H1 (cell line): ENCODE results near the gene ASF1A. TPM values are rescaled to one million over a fixed set of nuclear protein-coding genes. Genes with fewer than 3 reads are reported as not detected.

ENCODE experiments used
- CTCF ChIA-PET: fragments of 300-600 bp; sonication (Branson Sonifier 250); formaldehyde crosslinking; loops from one replicate; lab custom pipeline; 2021; ENCODE audit not compliant: partially characterized antibody; lab: Charles Lee
- POLR2A ChIA-PET: fragments of 300-600 bp; sonication (Branson Sonifier 250); formaldehyde crosslinking; loops from one replicate; lab custom pipeline; 2021; ENCODE audit warnings: inconsistent platforms; ENCODE audit not compliant: partially characterized antibody; lab: Charles Lee
- DNase-seq, 2 experiments: peaks; one replicate each; pipeline versions ENCODE4 v3.0.0 to v3.0.0-alpha.2; 2010 to 2022; ENCODE audit warnings: low spot score in 2 of 2, low read depth in 1 of 2, mixed read lengths in 1 of 2
- FAIRE-seq: peaks from 2 replicates; lab custom pipeline; 2011; peaks lifted over from hg19 to GRCh38; lab: Jason Lieb, UNC
- H2AFZ ChIP-seq: 2 replicates; pipeline ENCODE4 v1.8.1; 2012; ENCODE audit warnings: low read length, inconsistent platforms
- H2AK5ac ChIP-seq: 2 replicates; pipeline ENCODE4 v1.6.1; 2013; ENCODE audit warnings: low read depth, low read length
- H2BK120ac ChIP-seq: replicated peaks from 2 replicates; pipeline ENCODE3; 2013; ENCODE audit warnings: low read depth, low read length, inconsistent platforms
- H2BK12ac ChIP-seq: 2 replicates; pipeline ENCODE4 v1.6.1; 2013; ENCODE audit warnings: low read depth, low read length
- H2BK15ac ChIP-seq: 2 replicates; pipeline ENCODE4 v1.6.1; 2013; ENCODE audit warnings: low read length
- H2BK20ac ChIP-seq: 2 replicates; pipeline ENCODE4 v1.6.1; 2013; ENCODE audit warnings: low read length
- H2BK5ac ChIP-seq: 2 replicates; pipeline ENCODE4 v1.6.1; 2013; ENCODE audit warnings: low read depth, low read length
- H3K14ac ChIP-seq: 2 replicates; pipeline ENCODE4 v1.6.1; 2013; ENCODE audit warnings: inconsistent platforms; ENCODE audit not compliant: insufficient read length
- H3K18ac ChIP-seq: 2 replicates; pipeline ENCODE4 v1.6.1; 2013; ENCODE audit warnings: low read length; ENCODE audit errors: extremely low read depth
- H3K23ac ChIP-seq: 2 replicates; pipeline ENCODE4 v1.6.1; 2013; ENCODE audit warnings: inconsistent platforms; ENCODE audit not compliant: insufficient read length
- H3K23me2 ChIP-seq: 2 replicates; pipeline ENCODE4 v1.6.1; 2013; ENCODE audit warnings: low read depth, low read length
- H3K27ac ChIP-seq: 2 replicates; pipeline ENCODE4 v1.6.1; 2011; ENCODE audit warnings: low read depth, low read length, inconsistent platforms
- H3K27me3 ChIP-seq, 4 experiments: replicated peaks in 1 of 4; 1 replicate in 1 of 4; 2 replicates in 3 of 4; pipeline versions ENCODE4 v1.6.1 to v1.8.1; 2011 to 2013; ENCODE audit warnings: low read length in 3 of 4, mild to moderate bottlenecking in 3 of 4, inconsistent platforms in 2 of 4, mixed read lengths in 2 of 4, moderate library complexity in 1 of 4; ENCODE audit not compliant: control insufficient read depth in 3 of 4, insufficient read depth in 3 of 4; ENCODE audit errors: extremely low read depth in 1 of 4
- H3K36me3 ChIP-seq, 4 experiments: 2 replicates each; pipeline versions ENCODE4 v1.6.1 to v1.8.1; 2011 to 2013; ENCODE audit warnings: mild to moderate bottlenecking in 4 of 4, low read length in 3 of 4, moderate library complexity in 2 of 4, control low read depth in 1 of 4, inconsistent platforms in 1 of 4; ENCODE audit not compliant: insufficient read depth in 4 of 4, control insufficient read depth in 2 of 4
- H3K4ac ChIP-seq: replicated peaks from 2 replicates; pipeline ENCODE3; 2013; ENCODE audit warnings: low read length, low read depth, mixed read lengths, inconsistent platforms; ENCODE audit not compliant: insufficient read length
- H3K4me1 ChIP-seq, 4 experiments: replicated peaks in 1 of 4; 1 replicate in 1 of 4; 2 replicates in 3 of 4; pipeline versions ENCODE4 v1.6.1 to v1.8.1; 2011 to 2013; ENCODE audit warnings: low read length in 3 of 4, inconsistent platforms in 2 of 4, mixed read lengths in 1 of 4; ENCODE audit not compliant: insufficient read depth in 4 of 4, control insufficient read depth in 3 of 4
- H3K4me2 ChIP-seq, 2 experiments: 2 replicates each; pipeline versions ENCODE4 v1.6.1 to v1.8.1; 2011 to 2013; ENCODE audit warnings: low read depth in 2 of 2, low read length in 2 of 2, control low read depth in 1 of 2, inconsistent platforms in 1 of 2, mild to moderate bottlenecking in 1 of 2; ENCODE audit not compliant: insufficient read depth in 1 of 2
- H3K4me3 ChIP-seq, 4 experiments: fragments of 200-600, 300-600 bp in 1 of 4; sonication (generic), shearing (Covaris generic), sonication (Bioruptor Twin) in 1 of 4; 2 replicates each; pipeline versions ENCODE4 v1.5.1 to v1.8.1; 2011 to 2016; ENCODE audit warnings: low read length in 4 of 4, low read depth in 3 of 4, control low read depth in 2 of 4, inconsistent platforms in 2 of 4, mild to moderate bottlenecking in 2 of 4, mixed read lengths in 1 of 4, moderate library complexity in 1 of 4; ENCODE audit not compliant: insufficient read depth in 2 of 4; ENCODE audit errors: extremely low read depth in 1 of 4
- H3K56ac ChIP-seq: replicated peaks from 2 replicates; pipeline ENCODE3; 2013; ENCODE audit warnings: low read depth, mild to moderate bottlenecking, mixed read lengths, low read length, inconsistent platforms; ENCODE audit not compliant: insufficient read length
- H3K79me1 ChIP-seq: 2 replicates; pipeline ENCODE4 v1.6.1; 2013; ENCODE audit warnings: low read depth, low read length, control low read depth
- H3K79me2 ChIP-seq, 2 experiments: 2 replicates each; pipeline versions ENCODE4 v1.6.1 to v1.8.1; 2012 to 2013; ENCODE audit warnings: low read length in 2 of 2, mild to moderate bottlenecking in 2 of 2, inconsistent platforms in 1 of 2; ENCODE audit not compliant: insufficient read depth in 2 of 2, control insufficient read depth in 1 of 2
- H3K9ac ChIP-seq, 4 experiments: replicated peaks in 1 of 4; 1 replicate in 1 of 4; 2 replicates in 3 of 4; pipeline versions ENCODE4 v1.6.1 to v1.8.1; 2011 to 2013; ENCODE audit warnings: low read depth in 3 of 4, low read length in 3 of 4, control low read depth in 2 of 4, mild to moderate bottlenecking in 2 of 4, moderate library complexity in 2 of 4, inconsistent platforms in 1 of 4; ENCODE audit errors: extremely low read depth in 1 of 4
- H3K9me3 ChIP-seq, 2 experiments: 2 replicates each; pipeline versions ENCODE4 v1.6.1 to v1.8.1; 2012 to 2013; ENCODE audit warnings: mild to moderate bottlenecking in 2 of 2, moderate library complexity in 2 of 2, control low read depth in 1 of 2, inconsistent platforms in 1 of 2, low read depth in 1 of 2, low read length in 1 of 2, mixed read lengths in 1 of 2; ENCODE audit not compliant: insufficient read depth in 2 of 2
- H4K20me1 ChIP-seq, 2 experiments: replicated peaks in 1 of 2; 2 replicates each; pipeline versions ENCODE3 to v1.8.1; 2011 to 2013; ENCODE audit warnings: inconsistent platforms in 2 of 2, low read length in 2 of 2, mild to moderate bottlenecking in 1 of 2; ENCODE audit not compliant: insufficient read depth in 2 of 2, control insufficient read depth in 1 of 2
- H4K5ac ChIP-seq: 2 replicates; pipeline ENCODE4 v1.6.1; 2013; ENCODE audit warnings: low read length, low read depth, mixed read lengths, inconsistent platforms; ENCODE audit not compliant: insufficient read length
- H4K8ac ChIP-seq: 2 replicates; pipeline ENCODE4 v1.8.0; 2013; ENCODE audit warnings: mild to moderate bottlenecking, moderate library complexity, low read length, inconsistent platforms; ENCODE audit not compliant: insufficient read depth; ENCODE audit errors: extremely low read depth
- H4K91ac ChIP-seq: replicated peaks from 2 replicates; pipeline ENCODE3; 2013; ENCODE audit warnings: low read length, mixed read lengths, inconsistent platforms; ENCODE audit not compliant: insufficient read length
- CBX8 ChIP-seq: fragments of 300-800, 300-1000 bp; sonication (generic); IDR thresholded peaks from 2 replicates; pipeline ENCODE4 v1.7.1; 2016; ENCODE audit warnings: low read depth, low read length, borderline replicate concordance
- EGR1 ChIP-seq: IDR thresholded peaks from 2 replicates; pipeline ENCODE4 v1.6.1; 2011; ENCODE audit warnings: low read depth, low read length, borderline replicate concordance
- FOSL1 ChIP-seq: IDR thresholded peaks from 2 replicates; pipeline ENCODE4 v1.6.1; 2011; ENCODE audit warnings: mild to moderate bottlenecking, low read depth, low read length, moderate library complexity; ENCODE audit not compliant: insufficient read depth
- HDAC2 ChIP-seq, 2 experiments: fragments of 300-600 bp in 1 of 2; sonication (generic) in 1 of 2; IDR thresholded peaks; 2 replicates each; pipeline ENCODE4 v1.6.1; 2011 to 2012; ENCODE audit warnings: low read depth in 2 of 2, low read length in 2 of 2, mild to moderate bottlenecking in 2 of 2, moderate library complexity in 2 of 2, borderline replicate concordance in 1 of 2, inconsistent platforms in 1 of 2
- KDM5A ChIP-seq: fragments of 200-600 bp; IDR thresholded peaks from 2 replicates; pipeline ENCODE4 v1.7.1; 2012; ENCODE audit warnings: mild to moderate bottlenecking, low read length, inconsistent platforms, mixed read lengths
- NANOG ChIP-seq: IDR thresholded peaks from 2 replicates; pipeline ENCODE4 v1.6.1; 2011; ENCODE audit warnings: low read length, low read depth, mild to moderate bottlenecking, inconsistent platforms; ENCODE audit not compliant: insufficient read depth, poor library complexity, severe bottlenecking
- SIX5 ChIP-seq: IDR thresholded peaks from 2 replicates; pipeline ENCODE4 v1.6.1; 2011; ENCODE audit warnings: mild to moderate bottlenecking, low read depth, low read length
- SP1 ChIP-seq: IDR thresholded peaks from 2 replicates; pipeline ENCODE4 v1.6.1; 2011; ENCODE audit warnings: low read depth, low read length
- SP4 ChIP-seq: IDR thresholded peaks from 2 replicates; pipeline ENCODE4 v1.6.1; 2012; ENCODE audit warnings: low read length, inconsistent platforms
- SUZ12 ChIP-seq: fragments of 200-600 bp; sonication (generic); IDR thresholded peaks from 2 replicates; pipeline ENCODE4 v1.6.1; 2012; ENCODE audit warnings: mild to moderate bottlenecking, inconsistent platforms, low read length, moderate library complexity, mixed read lengths
- TBP ChIP-seq: IDR thresholded peaks from 2 replicates; pipeline ENCODE4 v1.6.1; 2011; ENCODE audit warnings: low read depth, low read length, improper control_type of control experiment
- WGBS, 2 experiments: shearing (Covaris generic) in 1 of 2; methylation state at CpG; one replicate each; pipeline versions ENCODE4 v1.1.6 to v1.1.7; 2013 to 2015; ENCODE audit warnings: low lambda C conversion rate in 2 of 2, mixed read lengths in 2 of 2, inconsistent platforms in 1 of 2, low coverage in 1 of 2, missing lambda C conversion rate in 1 of 2; ENCODE audit not compliant: insufficient replicate concordance in 2 of 2, insufficient coverage in 1 of 2, insufficient read length in 1 of 2; ENCODE audit errors: extremely low coverage in 1 of 2, missing lambda C conversion rate in 1 of 2; 5-methylcytosine and 5-hydroxymethylcytosine counted together
- polyA plus RNA-seq, 7 experiments: library from polyadenylated mRNA; depleted of rRNA in 3 of 7; stranded (reverse) in 5 of 7; unstranded in 2 of 7; fragments of >200 nt in 5 of 7; fragments of 200-250 nt in 2 of 7; gene quantifications; 1 replicate in 5 of 7; 2 replicates in 1 of 7; 4 replicates in 1 of 7; pipeline versions ENCODE4 v1.2.1 to v1.2.3, GENCODE V29; 2011 to 2013; ENCODE audit warnings: missing spikeins in 2 of 7, mixed read lengths in 2 of 7
- total RNA-seq: library from RNA; stranded (reverse); fragmentation: NEBNext Ultra II Directional; extraction: Animal tissue kit (Norgen Biotek cat#: 25700); gene quantifications from 2 replicates; pipeline ENCODE4 v1.2.1, GENCODE V29; 2021
- TF ChIP-seq, protein P1 (sequence below): IDR thresholded peaks from 2 replicates; pipeline ENCODE4 v1.6.1; 2012; ENCODE audit warnings: inconsistent platforms

ASF1A gene
- total and polyA plus RNA-seq, 2 of the 8 experiments (the other 6 are each of a cell fraction or from before 2014, with no cell fraction given) = 11.4 to 50.2 TPM

DNA sequence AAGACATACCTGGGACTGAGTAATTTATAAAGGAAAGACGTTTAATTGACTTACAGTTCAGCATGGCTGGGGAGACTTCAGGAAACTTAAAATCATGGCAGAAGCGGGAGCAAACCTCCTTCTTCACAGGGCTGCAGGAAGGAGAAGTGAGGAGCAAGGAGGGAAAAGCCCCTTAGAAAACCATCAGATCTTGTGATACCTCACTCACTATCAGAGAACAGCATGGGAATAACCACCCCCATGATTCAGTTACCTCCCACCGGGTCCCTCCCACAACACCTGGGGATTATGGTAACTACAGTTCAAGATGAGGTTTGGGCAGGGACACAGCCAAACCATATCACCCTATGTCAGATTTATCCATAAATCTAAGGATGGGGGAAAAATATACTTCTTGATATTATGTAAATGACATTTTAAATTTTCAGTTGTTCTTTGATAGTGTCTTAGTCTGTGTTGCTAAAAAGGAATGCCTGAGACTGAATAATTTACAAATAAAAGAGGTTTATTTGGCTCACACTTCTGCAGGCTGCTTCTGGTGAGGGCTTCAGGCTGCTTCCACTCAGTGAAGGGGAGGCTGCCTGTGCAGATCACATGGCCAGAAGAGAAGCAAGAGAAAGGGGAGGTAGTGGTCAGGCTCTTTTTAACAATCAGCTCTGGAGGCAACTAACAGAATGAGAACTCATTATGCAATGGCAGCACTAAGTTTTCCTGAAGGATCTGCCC lies 42.2 kb downstream of the ASF1A start:
- no peak overlapping the region for H3K4me2 ChIP-seq
- H3K79me2 ChIP-seq = peaks cover 0 to 44% of the 10 kb centered on the region in 2 experiments; a peak in 2 of 4 replicates
- no peak overlapping the region for H3K14ac ChIP-seq
- no peaks in the 10 kb centered on the region for H3K27me3 ChIP-seq
- no peak overlapping the region for H3K4ac ChIP-seq
- H4K8ac ChIP-seq = no peak overlapping the region
- no peak overlapping the region for H4K91ac ChIP-seq
- 90% methylated on average over 3 of the region's 3 CpGs; no CpG with 5 or more reads in 1 of the 2 experiments for whole genome bisulfite sequencing, 2 experiments
- no peak overlapping the region for H3K56ac ChIP-seq
- H3K4me1 ChIP-seq = peaks cover 0 to 2% (median 0%) of the 10 kb centered on the region in 4 experiments; a peak in 2 of 7 replicates
- H2BK15ac ChIP-seq = no peak overlapping the region
- H2AK5ac ChIP-seq = no peak overlapping the region
- no peak overlapping the region for H2BK20ac ChIP-seq
- POLR2A ChIA-PET = no interaction called here
- peaks cover 11 to 16% of the 10 kb centered on the region in 2 experiments for H3K9me3 ChIP-seq
- no peak overlapping the region for H3K9ac ChIP-seq
- no peak for DNase-seq
- no peaks in the 10 kb centered on the region; the same call in 1 of the 2 replicates for H3K79me1 ChIP-seq
- no peak overlapping the region for H3K23ac ChIP-seq
- no peak overlapping the region for H3K18ac ChIP-seq
- H3K23me2 ChIP-seq = no peaks in the 10 kb centered on the region; the same call in 1 of the 2 replicates
- H2BK5ac ChIP-seq = no peak overlapping the region
- H3K4me3 ChIP-seq = peak overlapping the region in 1 of 4 experiments; percentile 100; a peak in 1 of 8 replicates
- H3K27ac ChIP-seq = no peak overlapping the region
- H2AFZ ChIP-seq = no peak overlapping the region
- CTCF ChIA-PET = no interaction called here
- H4K5ac ChIP-seq = no peak overlapping the region
- peak; percentile 45 for FAIRE-seq
- peaks cover 0 to 8% of the 10 kb centered on the region in 2 experiments for H4K20me1 ChIP-seq
- H3K36me3 ChIP-seq = peaks cover 0 to 4% (median under 1%) of the 10 kb centered on the region in 4 experiments; a peak in 4 of 8 replicates
- H2BK12ac ChIP-seq = no peak overlapping the region
- no peak overlapping the region for H2BK120ac ChIP-seq
- TF ChIP-seq KDM5A (no peak), SIX5 (no peak), HDAC2 (IDR thresholded peaks at IDR 0.05; ENCODE audit: borderline replicate concordance in 1 of 2, low read depth in 2 of 2, low read length in 2 of 2) (no peak), SUZ12 (no peak), EGR1 (no peak), TBP (no peak), SP1 (no peak), FOSL1 (no peak), NANOG (no peak), CBX8 (no peak), SP4 (no peak)
- TF ChIP-seq, protein P1, sequence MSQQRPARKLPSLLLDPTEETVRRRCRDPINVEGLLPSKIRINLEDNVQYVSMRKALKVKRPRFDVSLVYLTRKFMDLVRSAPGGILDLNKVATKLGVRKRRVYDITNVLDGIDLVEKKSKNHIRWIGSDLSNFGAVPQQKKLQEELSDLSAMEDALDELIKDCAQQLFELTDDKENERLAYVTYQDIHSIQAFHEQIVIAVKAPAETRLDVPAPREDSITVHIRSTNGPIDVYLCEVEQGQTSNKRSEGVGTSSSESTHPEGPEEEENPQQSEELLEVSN = no peak
